Activated naive CD4-positive, alpha-beta T cell treated with anti-CD3 and anti-CD28 coated beads for 36 hours (primary cell): ENCODE measurements around the gene CUEDC1. TPM values are rescaled to one million over a fixed set of nuclear protein-coding genes. Genes with fewer than 3 reads are reported as not detected.
A peak's percentile ranks its signal among the peaks of the same experiment; 100 is the strongest.
"Not testable (repeated sequence)": the region's sequence is repeated elsewhere in the genome, so short reads cannot be mapped to it uniquely, and the experiment has no call there.

ENCODE experiments used
- CTCF ChIA-PET: fragments of 350-600 bp; sonication (Branson Sonifier 250); formaldehyde crosslinking; loops from one replicate; lab custom pipeline; 2021; ENCODE audit warnings: antibody characterized with exemption; lab: Charles Lee
- DNase-seq: peaks from one replicate; pipeline ENCODE4 v3.0.0-alpha.2; 2020
- H3K27ac Mint-ChIP-seq: one replicate; pipeline ENCODE4 v1.8.0; 2021; ENCODE audit warnings: mild to moderate bottlenecking, mixed read lengths
- H3K27me3 Mint-ChIP-seq: one replicate; pipeline ENCODE4 v1.8.0; 2021; ENCODE audit warnings: low read depth, mixed read lengths
- H3K36me3 Mint-ChIP-seq: one replicate; pipeline ENCODE4 v1.8.0; 2021; ENCODE audit warnings: low read depth, mixed read lengths
- H3K4me1 Mint-ChIP-seq: one replicate; pipeline ENCODE4 v1.8.0; 2021; ENCODE audit warnings: low read depth, mixed read lengths
- H3K4me3 Mint-ChIP-seq: one replicate; pipeline ENCODE4 v1.8.0; 2021; ENCODE audit warnings: mild to moderate bottlenecking, moderate library complexity, mixed read lengths
- H3K9me3 Mint-ChIP-seq: one replicate; pipeline ENCODE4 v1.8.0; 2021; ENCODE audit warnings: mixed read lengths
- intact Hi-C: fragments of 100-400 bp; cut with micrococcal nuclease; formaldehyde crosslinking; loops from one replicate; pipeline ENCODE4 v1.15.1; 2023
- total RNA-seq, 2 experiments: library from RNA; stranded (reverse); gene quantifications; one replicate each; pipeline ENCODE4 v1.2.3, GENCODE V29; 2021

The CUEDC1 gene
- total RNA-seq, 2 experiments from 2014 or later, result 0.47 to 0.69 TPM

DNA sequence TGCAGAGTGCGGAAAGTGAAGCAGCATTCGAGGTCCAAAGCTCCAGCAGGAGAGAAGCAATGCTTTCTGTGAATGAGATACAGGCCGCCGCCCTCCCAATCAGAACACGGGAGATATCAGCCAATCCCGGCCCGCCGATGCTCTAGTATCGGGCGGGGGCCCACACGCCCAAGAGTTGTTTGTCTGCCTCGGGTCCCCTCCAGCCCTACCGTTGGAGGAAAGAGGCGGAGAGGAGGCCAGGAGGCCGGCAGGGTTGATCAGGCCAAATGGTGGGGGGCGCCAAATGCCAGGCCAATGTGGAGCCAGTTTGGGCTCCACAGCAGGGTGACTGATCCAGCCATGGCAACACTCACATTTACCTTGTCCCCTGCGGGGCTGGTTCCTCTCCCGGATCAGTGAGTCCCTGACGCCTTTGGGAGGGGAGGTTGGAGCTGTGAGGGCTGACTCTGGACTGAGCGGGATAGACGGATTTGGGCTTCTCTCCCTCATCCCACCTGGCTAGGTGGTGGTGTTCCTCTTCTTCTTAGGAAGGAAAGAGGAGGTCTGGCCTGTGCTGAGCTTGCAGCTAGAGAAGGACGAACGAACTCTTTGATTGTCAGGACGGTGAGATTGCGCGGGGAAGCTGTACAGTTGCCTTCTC is 10.4 kb upstream of the CUEDC1 start:
- intact Hi-C loops, result no loop called here
- no peaks in the 10 kb centered on the region for H3K4me1 Mint-ChIP-seq

DNA sequence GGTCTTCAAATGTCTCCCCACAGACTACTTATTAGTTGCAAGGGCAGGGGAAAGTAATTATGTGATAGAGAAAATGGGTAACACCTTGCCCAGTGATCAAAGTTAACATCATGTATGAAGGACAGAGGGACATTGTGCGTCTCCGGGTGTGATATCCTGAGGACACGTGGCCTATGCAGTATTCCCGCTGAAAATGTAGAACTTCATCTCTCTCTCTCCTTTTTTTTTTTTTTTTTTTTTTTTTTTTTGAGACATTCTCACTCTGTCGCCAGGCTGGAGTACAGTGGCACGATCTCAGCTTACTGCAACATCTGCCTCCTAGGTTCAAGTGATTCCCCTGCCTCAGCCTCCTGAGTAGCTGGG is 7.9 kb upstream of the CUEDC1 start:
- CTCF ChIA-PET, result interaction anchor here (1.5 kb wide), 1 partner anchor 12 kb away, joined by 3 read pairs; no protein-coding TSS in a partner anchor

More for the DNA sequence above, 10.4 kb upstream of the CUEDC1 start:
- no peak for DNase-seq
- Mint-ChIP-seq H3K9me3 (no peaks in the 10 kb centered on the region), H3K4me3 (no peak overlapping the region), H3K36me3 (no peaks in the 10 kb centered on the region), H3K27me3 (no peaks in the 10 kb centered on the region), H3K27ac (no peak overlapping the region)
- CTCF ChIA-PET, result interaction anchor here (1.0 to 2.0 kb wide), 2 partner anchors 17 to 205 kb away, joined by 3 to 5 read pairs; no protein-coding TSS in a partner anchor

GRCh38 chr17:57962279-57963148 is 7.3 kb upstream of the CUEDC1 start:
- Mint-ChIP-seq H3K9me3 (no peaks in the 10 kb centered on the region), H3K4me1 (no peaks in the 10 kb centered on the region), H3K27me3 (peaks cover 7% of the 10 kb centered on the region), H3K36me3 (no peaks in the 10 kb centered on the region), H3K27ac (no peak overlapping the region), H3K4me3 (no peak overlapping the region)
- CTCF ChIA-PET, result interaction anchor here (1.5 kb wide), 1 partner anchor 13 kb away, joined by 3 read pairs; no protein-coding TSS in a partner anchor
- DNase-seq, result no peak
- intact Hi-C loops, result no loop called here

More for the DNA sequence above, 7.9 kb upstream of the CUEDC1 start:
- Mint-ChIP-seq H3K9me3 (no peaks in the 10 kb centered on the region), H3K27me3 (peaks cover 4% of the 10 kb centered on the region), H3K4me1 (no peaks in the 10 kb centered on the region), H3K27ac (no peak overlapping the region), H3K4me3 (no peak overlapping the region), H3K36me3 (no peaks in the 10 kb centered on the region)
- intact Hi-C loops, result no loop called here
- no peak for DNase-seq

DNA sequence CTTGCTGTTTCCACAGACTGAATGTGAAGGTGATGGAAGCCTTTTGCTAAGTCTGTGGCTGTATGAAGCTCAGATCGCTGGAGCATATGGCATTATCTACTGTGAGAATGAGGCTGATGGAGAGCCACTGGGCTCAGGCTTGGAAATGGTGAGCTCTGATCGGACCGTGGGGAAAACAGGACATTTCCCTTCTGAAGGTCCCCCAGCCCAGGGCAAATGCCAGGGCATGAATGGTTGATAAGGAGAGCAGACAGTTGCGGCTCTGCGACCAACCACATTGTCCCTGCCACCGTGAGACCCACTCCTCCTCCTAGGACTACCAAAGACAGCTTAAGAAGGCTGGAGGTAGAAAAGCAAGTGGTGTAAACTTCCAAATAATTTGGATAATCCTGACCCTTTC is 4.7 kb upstream of the CUEDC1 start:
- H3K4me3 Mint-ChIP-seq, result no peak overlapping the region
- DNase-seq, result no peak
- H3K27ac Mint-ChIP-seq, result no peak overlapping the region
- no peaks in the 10 kb centered on the region for H3K36me3 Mint-ChIP-seq
- intact Hi-C loops, result loop anchor here (5.0 kb wide), 1 partner anchor 68 kb away; no protein-coding TSS in a partner anchor
- peaks cover 11% of the 10 kb centered on the region for H3K4me1 Mint-ChIP-seq
- peaks cover 20% of the 10 kb centered on the region for H3K27me3 Mint-ChIP-seq
- CTCF ChIA-PET, result no interaction called here
- no peaks in the 10 kb centered on the region for H3K9me3 Mint-ChIP-seq

GRCh38 chr17:57958391-57958790 is 3.2 kb upstream of the CUEDC1 start:
- intact Hi-C loops, result loop anchor here (5.0 kb wide), 1 partner anchor 66 kb away; no protein-coding TSS in a partner anchor

GRCh38 chr17:57957886-57958285 is 2.7 kb upstream of the CUEDC1 start:
- Mint-ChIP-seq H3K4me1 (peaks cover 14% of the 10 kb centered on the region), H3K27me3 (peaks cover 29% of the 10 kb centered on the region), H3K27ac (no peak overlapping the region), H3K9me3 (no peaks in the 10 kb centered on the region), H3K4me3 (no peak overlapping the region), H3K36me3 (no peaks in the 10 kb centered on the region)
- intact Hi-C loops, result loop anchor here (5.0 kb wide), 1 partner anchor 66 kb away; no protein-coding TSS in a partner anchor
- CTCF ChIA-PET, result interaction anchor here (1.2 kb wide), 1 partner anchor 99 kb away, joined by 4 read pairs; no protein-coding TSS in a partner anchor
- no peak for DNase-seq

More at GRCh38 chr17:57958391-57958790, 3.2 kb upstream of the CUEDC1 start:
- H3K27ac Mint-ChIP-seq, H3K9me3 Mint-ChIP-seq, DNase-seq, H3K36me3 Mint-ChIP-seq, H3K4me3 Mint-ChIP-seq: not testable (repeated sequence)
- peaks cover 14% of the 10 kb centered on the region for H3K4me1 Mint-ChIP-seq
- CTCF ChIA-PET, result interaction anchor here (1.2 kb wide), 1 partner anchor 99 kb away, joined by 4 read pairs; no protein-coding TSS in a partner anchor
- H3K27me3 Mint-ChIP-seq, result peaks cover 29% of the 10 kb centered on the region

DNA sequence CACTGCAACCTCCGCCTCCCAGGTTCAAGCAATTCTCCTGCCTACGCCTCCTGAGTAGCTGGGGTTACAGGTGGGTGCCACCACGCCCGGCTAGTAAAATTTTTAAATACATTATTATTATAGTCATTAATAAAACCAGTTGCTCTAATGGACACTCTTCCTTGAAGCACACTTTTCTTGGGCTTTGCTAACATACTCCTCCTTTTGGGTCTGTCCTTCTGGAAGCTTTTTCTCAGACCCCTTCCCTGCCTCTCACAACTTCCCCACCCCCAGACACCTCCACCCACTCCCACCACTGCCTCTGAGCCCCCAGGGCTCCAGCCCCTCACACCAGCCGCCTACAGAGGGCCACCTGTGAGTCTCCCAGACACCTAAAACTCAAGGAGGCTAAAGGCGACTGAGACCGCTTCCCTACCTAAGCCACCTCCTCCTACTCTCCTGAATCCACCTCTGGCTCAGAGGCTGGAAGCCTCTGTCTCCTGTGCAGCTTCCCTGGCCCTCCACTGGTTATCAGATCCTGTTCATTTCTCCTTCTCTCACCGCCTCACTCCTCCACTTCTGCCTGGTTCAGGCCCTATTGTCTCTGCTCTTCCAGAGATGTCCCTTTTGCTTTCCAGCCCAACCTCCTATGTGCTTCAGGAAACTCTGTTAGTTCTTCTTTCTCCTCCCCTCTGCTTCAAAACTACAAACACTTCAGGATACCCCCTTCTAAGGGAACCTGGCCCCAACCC is 2.1 kb upstream of the CUEDC1 start:
- Mint-ChIP-seq H3K9me3 (no peaks in the 10 kb centered on the region), H3K36me3 (no peaks in the 10 kb centered on the region), H3K4me1 (peaks cover 14% of the 10 kb centered on the region), H3K27me3 (peaks cover 29% of the 10 kb centered on the region), H3K27ac (no peak overlapping the region), H3K4me3 (no peak overlapping the region)
- no peak for DNase-seq
- intact Hi-C loops, result loop anchor here (5.0 kb wide), 1 partner anchor 65 kb away; no protein-coding TSS in a partner anchor
- CTCF ChIA-PET, result interaction anchor here (1.4 kb wide), 1 partner anchor 10 kb away, joined by 6 read pairs; no protein-coding TSS in a partner anchor

GRCh38 chr17:57956291-57957119 is 1.3 kb upstream of the CUEDC1 start:
- intact Hi-C loops, result loop anchor here (5.0 kb wide), 1 partner anchor 64 kb away; no protein-coding TSS in a partner anchor
- Mint-ChIP-seq H3K4me3 (peak overlapping the region; percentile 52), H3K4me1 (peaks cover 14% of the 10 kb centered on the region), H3K36me3 (no peaks in the 10 kb centered on the region), H3K27me3 (peaks cover 29% of the 10 kb centered on the region), H3K27ac (no peak overlapping the region), H3K9me3 (no peaks in the 10 kb centered on the region)
- peak; percentile 65 for DNase-seq
- CTCF ChIA-PET, result interaction anchor here (0.6 to 1.7 kb wide), 5 partner anchors 9 to 53 kb away, joined by 3 to 6 read pairs (median 3); no protein-coding TSS in a partner anchor

DNA sequence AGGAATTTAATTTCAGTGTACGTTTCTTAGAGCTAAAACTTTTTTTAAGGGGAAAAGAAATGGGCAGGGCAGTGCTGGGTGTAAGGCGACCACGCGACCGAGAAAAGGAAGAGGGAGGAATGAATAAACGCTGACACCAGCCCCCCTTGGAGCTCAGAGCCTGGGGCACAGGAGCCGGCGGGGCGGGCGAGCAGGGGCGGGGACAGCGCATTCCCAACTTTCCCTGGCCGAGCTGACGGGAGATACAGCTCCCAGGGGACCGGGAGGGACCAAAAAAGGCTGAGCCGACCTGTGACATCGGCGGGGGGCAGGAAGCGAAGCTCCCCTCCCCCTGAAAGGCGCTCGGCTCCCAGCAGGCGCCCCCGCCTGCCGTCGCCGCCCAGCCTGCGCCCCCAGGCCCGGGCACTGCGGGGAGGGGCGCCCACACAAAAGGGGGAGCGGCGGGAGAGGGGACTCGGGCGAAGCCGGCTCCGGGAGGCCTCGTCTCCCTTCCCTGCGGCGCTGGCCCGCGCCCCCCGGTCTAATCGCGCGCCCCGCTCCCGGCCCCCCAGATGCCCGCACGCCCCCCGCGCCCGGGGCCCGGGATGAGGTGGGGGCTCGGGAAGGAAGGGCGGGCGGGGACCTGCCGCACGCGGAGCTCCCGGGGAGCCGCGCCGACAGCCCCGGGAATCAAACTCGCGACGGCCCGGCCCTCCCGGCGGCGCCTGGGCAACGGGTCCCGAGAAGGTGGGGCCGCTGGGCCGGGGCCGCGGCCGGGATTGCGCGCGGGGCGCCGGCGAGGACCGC is 622 bp downstream of the CUEDC1 start:
- Mint-ChIP-seq H3K27ac (no peak overlapping the region), H3K4me3 (peak overlapping the region; percentile 62), H3K36me3 (no peaks in the 10 kb centered on the region), H3K9me3 (no peaks in the 10 kb centered on the region), H3K4me1 (peaks cover 26% of the 10 kb centered on the region), H3K27me3 (peaks cover 29% of the 10 kb centered on the region)
- CTCF ChIA-PET, result interaction anchor here (1.0 to 1.7 kb wide), 4 partner anchors 16 to 94 kb away, joined by 4 to 6 read pairs (median 4); no protein-coding TSS in a partner anchor
- DNase-seq, result no peak
- intact Hi-C loops, result loop anchor here (5.0 kb wide), 1 partner anchor 62 kb away; no protein-coding TSS in a partner anchor

DNA sequence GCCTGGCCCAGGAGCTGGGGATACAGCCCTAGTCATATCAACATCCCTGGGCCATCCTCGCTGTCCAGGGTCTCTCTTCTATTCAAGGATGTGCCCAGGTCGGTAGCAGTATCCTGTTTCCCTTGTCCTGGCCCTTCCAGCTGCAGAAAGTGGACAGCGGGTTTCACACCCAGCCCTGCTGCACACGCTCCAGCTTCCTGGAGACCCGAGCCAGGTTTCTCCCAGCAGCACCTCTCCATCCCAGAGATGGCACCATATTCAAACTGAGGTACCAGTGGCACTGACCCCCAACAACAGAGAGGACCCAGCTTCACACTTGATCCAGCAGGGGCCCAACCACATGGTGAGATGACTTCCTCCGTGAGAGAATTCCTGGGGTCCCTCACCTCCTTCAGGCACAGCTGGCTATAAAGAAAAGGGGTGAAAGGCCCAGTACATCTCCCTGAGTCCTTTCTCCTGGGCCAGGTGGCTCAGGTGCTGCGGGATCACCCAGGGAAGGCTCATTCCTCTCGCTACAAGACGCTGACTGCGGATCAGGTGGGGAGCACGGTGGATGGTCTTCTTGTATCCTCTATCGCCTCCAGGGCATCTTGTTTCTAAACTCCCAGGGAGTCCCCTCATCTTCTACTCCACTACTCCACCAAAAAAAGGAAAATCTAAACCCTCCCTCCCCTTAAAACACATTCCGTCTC is 1.4 kb downstream of the CUEDC1 start:
- H3K36me3 Mint-ChIP-seq, result no peaks in the 10 kb centered on the region
- peaks cover 30% of the 10 kb centered on the region for H3K4me1 Mint-ChIP-seq
- H3K4me3 Mint-ChIP-seq, result peak overlapping the region; percentile 62
- H3K27ac Mint-ChIP-seq, result no peak overlapping the region
- peaks cover 25% of the 10 kb centered on the region for H3K27me3 Mint-ChIP-seq
- CTCF ChIA-PET, result interaction anchor here (1.0 to 1.4 kb wide), 4 partner anchors 29 to 93 kb away, joined by 4 to 5 read pairs (median 4); no protein-coding TSS in a partner anchor
- H3K9me3 Mint-ChIP-seq, result no peaks in the 10 kb centered on the region
- DNase-seq, result no peak
- intact Hi-C loops, result no loop called here
